ENCODE measurements around the gene TTC23L. TPM values are rescaled to one million over a fixed set of nuclear protein-coding genes. Genes with fewer than 3 reads are reported as not detected.

Gene TTC23L
- total RNA-seq, 1 donor from 2014 or later = not detected

GRCh38 chr5:34849253-34849652 is 10.3 kb downstream of the TTC23L start:
- no peaks in the 10 kb centered on the region for H3K27me3 ChIP-seq (ENCODE audit: low read depth)
- intact Hi-C loops (cut with micrococcal nuclease) = no loop called here
- no peak overlapping the region for H3K4me3 ChIP-seq
- no peaks in the 10 kb centered on the region for H3K9me3 ChIP-seq (replicated peaks)
- H3K36me3 ChIP-seq = no peaks in the 10 kb centered on the region
- no peak for TF ChIP-seq CTCF (IDR thresholded peaks at IDR 0.05; ENCODE audit: borderline replicate concordance)
- no peaks in the 10 kb centered on the region for H3K4me1 ChIP-seq
- H3K27ac ChIP-seq (replicated peaks) = no peak overlapping the region
- no peak for DNase-seq

GRCh38 chr5:34854459-34855174 is 15.7 kb downstream of the TTC23L start:
- H3K9me3 ChIP-seq (replicated peaks) = no peaks in the 10 kb centered on the region
- H3K27ac ChIP-seq (replicated peaks) = no peak overlapping the region
- intact Hi-C loops (cut with micrococcal nuclease) = no loop called here
- no peaks in the 10 kb centered on the region for H3K4me1 ChIP-seq
- H3K4me3 ChIP-seq = no peak overlapping the region
- TF ChIP-seq CTCF (IDR thresholded peaks at IDR 0.05; ENCODE audit: borderline replicate concordance) = no peak
- no peaks in the 10 kb centered on the region for H3K36me3 ChIP-seq
- H3K27me3 ChIP-seq (ENCODE audit: low read depth) = no peaks in the 10 kb centered on the region
- DNase-seq = no peak

- no peak overlapping the region for H3K4me3 ChIP-seq
- no peak for DNase-seq
- no peaks in the 10 kb centered on the region for H3K9me3 ChIP-seq (replicated peaks)
- no peaks in the 10 kb centered on the region for H3K27me3 ChIP-seq (ENCODE audit: low read depth)
- H3K27ac ChIP-seq (replicated peaks) = no peak overlapping the region
- intact Hi-C loops (cut with micrococcal nuclease) = no loop called here
- no peaks in the 10 kb centered on the region for H3K4me1 ChIP-seq
- no peak for TF ChIP-seq CTCF (IDR thresholded peaks at IDR 0.05; ENCODE audit: borderline replicate concordance)
- H3K36me3 ChIP-seq = no peaks in the 10 kb centered on the region
Measured at GRCh38 chr5:34857161-34857560, 18.2 kb downstream of the TTC23L start.

GRCh38 chr5:34857894-34858293 is 18.9 kb downstream of the TTC23L start:
- H3K4me1 ChIP-seq = no peaks in the 10 kb centered on the region
- H3K27ac ChIP-seq (replicated peaks) = no peak overlapping the region
- no peak for DNase-seq
- intact Hi-C loops (cut with micrococcal nuclease) = no loop called here
- no peak overlapping the region for H3K4me3 ChIP-seq
- no peak for TF ChIP-seq CTCF (IDR thresholded peaks at IDR 0.05; ENCODE audit: borderline replicate concordance)
- no peaks in the 10 kb centered on the region for H3K27me3 ChIP-seq (ENCODE audit: low read depth)
- H3K9me3 ChIP-seq (replicated peaks) = no peaks in the 10 kb centered on the region
- no peaks in the 10 kb centered on the region for H3K36me3 ChIP-seq

- no peaks in the 10 kb centered on the region for H3K36me3 ChIP-seq
- peaks cover 5% of the 10 kb centered on the region for H3K4me1 ChIP-seq
- no peaks in the 10 kb centered on the region for H3K9me3 ChIP-seq (replicated peaks)
- H3K4me3 ChIP-seq = no peak overlapping the region
- no peak for DNase-seq
- no peak for TF ChIP-seq CTCF (IDR thresholded peaks at IDR 0.05; ENCODE audit: borderline replicate concordance)
- H3K27me3 ChIP-seq (ENCODE audit: low read depth) = no peaks in the 10 kb centered on the region
- no peak overlapping the region for H3K27ac ChIP-seq (replicated peaks)
- intact Hi-C loops (cut with micrococcal nuclease) = no loop called here
Measured at GRCh38 chr5:34858790-34859189, 19.8 kb downstream of the TTC23L start.
